K562 (cell line): ENCODE data around the gene VPS41. TPM values are rescaled to one million over a fixed set of nuclear protein-coding genes. Genes with fewer than 3 reads are reported as not detected.

Experiments used
- CHD4 ChIP-seq: fragments of 200-600 bp; sonication (generic); IDR thresholded peaks from 3 replicates; pipeline ENCODE4 v1.6.1; 2012; ENCODE audit warnings: low read depth, mild to moderate bottlenecking, mixed read lengths, low read length, inconsistent platforms; ENCODE audit not compliant: insufficient read depth, insufficient replicate concordance, poor library complexity, severe bottlenecking
- GTF2A2 ChIP-seq: IDR thresholded peaks from 2 replicates; pipeline ENCODE4 v1.6.1; 2016; ENCODE audit warnings: mild to moderate bottlenecking, missing genetic modification characterization, missing compliant biosample characterization
- HDGF ChIP-seq: fragments of 450-650 bp; IDR thresholded peaks from 2 replicates; pipeline ENCODE4 v1.6.1; 2016
- JUND ChIP-seq, 2 experiments: IDR thresholded peaks; 2 replicates in 1 of 2; 3 replicates in 1 of 2; pipeline ENCODE4 v1.6.1; 2011; ENCODE audit warnings: borderline replicate concordance in 2 of 2, low read depth in 2 of 2, low read length in 2 of 2, improper control_type of control experiment in 1 of 2, missing biosample characterization in 1 of 2, missing genetic modification characterization in 1 of 2, missing genetic modification reagents in 1 of 2
- KLF1 ChIP-seq: fragments of 450-650 bp; IDR thresholded peaks from 2 replicates; pipeline ENCODE4 v1.6.1; 2016; ENCODE audit warnings: missing genetic modification characterization, missing compliant biosample characterization
- NEUROD1 ChIP-seq: fragments of 150-350 bp; IDR thresholded peaks from 2 replicates; pipeline ENCODE4 v1.6.1; 2014; ENCODE audit warnings: borderline replicate concordance, low read length, low read depth; ENCODE audit not compliant: partially characterized antibody
- TARDBP ChIP-seq: fragments of 450-650 bp; IDR thresholded peaks from 2 replicates; pipeline ENCODE4 v1.6.1; 2016
- TGIF2 ChIP-seq: sonication (generic); formaldehyde crosslinking; IDR thresholded peaks from 2 replicates; pipeline ENCODE4 v1.8.1; 2022; ENCODE audit warnings: mild to moderate bottlenecking, missing genetic modification reagents, moderate library complexity
- ZBTB11 ChIP-seq, 3 experiments: fragments of 200-800 bp in 1 of 3; fragments of 250-450 bp in 1 of 3; fragments of 450-650 bp in 1 of 3; sonication (Bioruptor Pico) in 1 of 3; sonication (Bioruptor generic) in 1 of 3; formaldehyde crosslinking in 1 of 3; IDR thresholded peaks; 2 replicates each; pipeline versions ENCODE4 v1.6.1 to v1.8.0; 2016 to 2022; ENCODE audit warnings: mild to moderate bottlenecking in 2 of 3, missing genetic modification characterization in 2 of 3, missing compliant biosample characterization in 1 of 3, moderate library complexity in 1 of 3
- ZNF143 ChIP-seq: sonication (generic); formaldehyde crosslinking; IDR thresholded peaks from 2 replicates; pipeline ENCODE4 v1.9.0; 2022; ENCODE audit warnings: mild to moderate bottlenecking, missing genetic modification reagents
- ZNF830 ChIP-seq: fragments of 250-450 bp; sonication (Bioruptor Pico); IDR thresholded peaks from 2 replicates; pipeline ENCODE4 v1.5.0; 2021; ENCODE audit warnings: mild to moderate bottlenecking
- polyA plus RNA-seq, 8 experiments: library from polyadenylated mRNA; depleted of rRNA in 4 of 8; stranded (reverse) in 5 of 8; unstranded in 3 of 8; fragments of >200 nt; fragmentation: Nextera tagmentation in 2 of 8; fragmentation: Illumina TruSeq in 1 of 8; extraction: Ambion mirVana in 2 of 8; extraction: Trizol in 1 of 8; gene quantifications; 2 replicates each; pipeline versions ENCODE4 v1.2.1 to v1.2.3, GENCODE V29; 2011 to 2014; ENCODE audit warnings: inconsistent platforms in 1 of 8, missing spikeins in 1 of 8
- total RNA-seq, 7 experiments: library from RNA; depleted of rRNA in 6 of 7; stranded (reverse); fragments of >200 nt in 6 of 7; fragmentation: Illumina TruSeq in 2 of 7; extraction: Trizol in 2 of 7; gene quantifications; 2 replicates each; pipeline versions ENCODE4 v1.2.1 to v1.2.3, GENCODE V29; 2011 to 2021; ENCODE audit warnings: low replicate concordance in 1 of 7
- TF ChIP-seq, protein P1 (sequence below): sonication (generic); formaldehyde crosslinking; IDR thresholded peaks from 2 replicates; pipeline ENCODE4 v1.8.0; 2023; ENCODE audit warnings: missing genetic modification reagents, mild to moderate bottlenecking, borderline replicate concordance

Gene VPS41
- total and polyA plus RNA-seq, 9 of the 15 experiments (the other 6 are each of a cell fraction or from before 2014, with no cell fraction given) = 17.7 to 46.8 (median 32.1) TPM

DNA sequence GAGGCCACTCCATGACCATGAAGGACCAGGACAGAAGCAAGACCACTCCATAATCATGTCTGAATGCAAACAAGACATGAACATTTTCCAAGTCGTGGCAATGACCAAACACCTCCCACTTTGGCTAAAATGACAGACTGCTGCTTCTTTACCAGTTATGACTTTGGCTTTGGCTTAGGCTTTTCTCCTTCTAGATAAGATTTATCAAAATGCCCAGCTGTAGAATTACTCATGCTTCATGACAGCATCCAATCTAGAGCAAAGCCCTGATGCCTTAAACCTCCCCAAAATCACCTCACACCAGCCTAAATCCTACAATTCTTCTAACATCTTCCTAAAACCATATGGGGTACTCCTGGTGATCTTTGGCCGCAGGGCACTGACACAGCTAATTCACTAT, 102.1 kb downstream of the VPS41 start (continued):
- peak; percentile 85 for TF ChIP-seq JUND (IDR thresholded peaks at IDR 0.05; ENCODE audit: borderline replicate concordance, low read depth, low read length)
- peak; percentile 79; the same call in 2 of the 3 replicates for TF ChIP-seq JUND (tag; IDR thresholded peaks at IDR 0.05; ENCODE audit: borderline replicate concordance, low read depth, low read length)
- no peak for TF ChIP-seq ZBTB11 (CRISPR knock-in tag; IDR thresholded peaks at IDR 0.05)
- no peak for TF ChIP-seq ZNF143 (CRISPR knock-in tag)
- TF ChIP-seq NEUROD1 = no peak
- no peak for TF ChIP-seq GTF2A2 (tag)
- TF ChIP-seq, protein P1, sequence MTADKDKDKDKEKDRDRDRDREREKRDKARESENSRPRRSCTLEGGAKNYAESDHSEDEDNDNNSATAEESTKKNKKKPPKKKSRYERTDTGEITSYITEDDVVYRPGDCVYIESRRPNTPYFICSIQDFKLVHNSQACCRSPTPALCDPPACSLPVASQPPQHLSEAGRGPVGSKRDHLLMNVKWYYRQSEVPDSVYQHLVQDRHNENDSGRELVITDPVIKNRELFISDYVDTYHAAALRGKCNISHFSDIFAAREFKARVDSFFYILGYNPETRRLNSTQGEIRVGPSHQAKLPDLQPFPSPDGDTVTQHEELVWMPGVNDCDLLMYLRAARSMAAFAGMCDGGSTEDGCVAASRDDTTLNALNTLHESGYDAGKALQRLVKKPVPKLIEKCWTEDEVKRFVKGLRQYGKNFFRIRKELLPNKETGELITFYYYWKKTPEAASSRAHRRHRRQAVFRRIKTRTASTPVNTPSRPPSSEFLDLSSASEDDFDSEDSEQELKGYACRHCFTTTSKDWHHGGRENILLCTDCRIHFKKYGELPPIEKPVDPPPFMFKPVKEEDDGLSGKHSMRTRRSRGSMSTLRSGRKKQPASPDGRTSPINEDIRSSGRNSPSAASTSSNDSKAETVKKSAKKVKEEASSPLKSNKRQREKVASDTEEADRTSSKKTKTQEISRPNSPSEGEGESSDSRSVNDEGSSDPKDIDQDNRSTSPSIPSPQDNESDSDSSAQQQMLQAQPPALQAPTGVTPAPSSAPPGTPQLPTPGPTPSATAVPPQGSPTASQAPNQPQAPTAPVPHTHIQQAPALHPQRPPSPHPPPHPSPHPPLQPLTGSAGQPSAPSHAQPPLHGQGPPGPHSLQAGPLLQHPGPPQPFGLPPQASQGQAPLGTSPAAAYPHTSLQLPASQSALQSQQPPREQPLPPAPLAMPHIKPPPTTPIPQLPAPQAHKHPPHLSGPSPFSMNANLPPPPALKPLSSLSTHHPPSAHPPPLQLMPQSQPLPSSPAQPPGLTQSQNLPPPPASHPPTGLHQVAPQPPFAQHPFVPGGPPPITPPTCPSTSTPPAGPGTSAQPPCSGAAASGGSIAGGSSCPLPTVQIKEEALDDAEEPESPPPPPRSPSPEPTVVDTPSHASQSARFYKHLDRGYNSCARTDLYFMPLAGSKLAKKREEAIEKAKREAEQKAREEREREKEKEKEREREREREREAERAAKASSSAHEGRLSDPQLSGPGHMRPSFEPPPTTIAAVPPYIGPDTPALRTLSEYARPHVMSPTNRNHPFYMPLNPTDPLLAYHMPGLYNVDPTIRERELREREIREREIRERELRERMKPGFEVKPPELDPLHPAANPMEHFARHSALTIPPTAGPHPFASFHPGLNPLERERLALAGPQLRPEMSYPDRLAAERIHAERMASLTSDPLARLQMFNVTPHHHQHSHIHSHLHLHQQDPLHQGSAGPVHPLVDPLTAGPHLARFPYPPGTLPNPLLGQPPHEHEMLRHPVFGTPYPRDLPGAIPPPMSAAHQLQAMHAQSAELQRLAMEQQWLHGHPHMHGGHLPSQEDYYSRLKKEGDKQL (CRISPR knock-in tag) = no peak
- no peak for TF ChIP-seq ZNF830 (CRISPR knock-in tag)
- TF ChIP-seq KLF1 = no peak
- no peak for TF ChIP-seq HDGF
- no peak for TF ChIP-seq TARDBP
- no peak for TF ChIP-seq TGIF2 (CRISPR knock-in tag)
- no peak for TF ChIP-seq CHD4
